8988T (cell line): ENCODE measurements around the gene BTBD16.

Experiments
- DNase-seq: peaks from one replicate; pipeline ENCODE4 v3.0.0; 2011

Gene BTBD16

DNA sequence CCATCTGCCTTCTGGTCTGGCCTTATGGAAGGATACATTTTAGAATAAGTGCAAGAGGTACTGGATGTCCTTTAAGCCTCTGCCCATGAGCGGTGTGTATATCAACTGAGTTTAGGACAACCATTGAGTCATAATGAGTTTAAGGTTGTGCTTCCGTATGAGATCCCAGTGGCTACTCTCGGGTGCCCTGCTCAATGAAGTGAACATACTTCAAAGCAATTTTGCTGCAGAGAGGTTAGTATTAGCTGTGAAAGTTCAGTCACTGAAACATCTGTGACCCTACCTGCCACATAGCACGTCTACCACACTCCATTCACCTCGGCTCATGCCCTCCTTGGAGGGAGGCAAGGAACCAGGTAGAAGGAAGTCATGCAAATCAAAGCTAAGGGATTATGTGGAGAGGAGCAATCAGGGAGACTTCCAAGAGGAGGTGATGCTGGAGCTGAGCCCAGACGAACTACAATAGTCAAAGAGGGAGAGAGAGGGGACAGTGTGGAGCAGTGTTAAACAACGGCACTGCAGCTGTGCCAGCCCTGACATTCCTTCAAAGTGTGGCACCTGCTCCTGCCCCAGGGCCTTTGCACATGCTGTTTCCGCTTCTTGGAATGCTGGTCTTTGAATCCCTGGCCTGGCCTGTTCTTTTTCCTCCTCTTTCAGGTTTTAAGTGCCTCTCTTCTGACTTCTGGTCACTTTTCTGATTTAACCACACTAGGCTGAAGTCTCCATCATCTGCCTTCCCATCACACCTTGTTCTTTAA, 25.4 kb downstream of the BTBD16 start:
- no peak for DNase-seq

DNA sequence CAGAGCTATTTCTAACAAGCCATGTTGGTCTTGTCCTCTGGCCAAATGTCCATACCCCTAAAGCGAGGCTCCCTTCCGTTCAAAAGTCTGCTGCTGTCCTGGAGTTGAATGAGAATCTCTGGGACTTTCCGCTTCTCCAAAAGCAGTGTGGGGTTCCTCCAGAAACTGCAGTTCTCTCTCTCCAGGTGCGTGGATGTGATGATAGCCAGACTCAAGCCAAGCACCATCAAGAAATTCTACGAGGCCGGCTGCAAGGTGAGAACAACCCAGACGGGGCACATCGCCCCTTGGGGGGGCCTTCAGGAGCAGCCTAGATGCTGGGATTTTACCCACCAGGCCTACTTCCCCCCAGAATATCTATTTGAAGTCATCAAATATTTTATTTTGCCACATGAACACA, 26.5 kb downstream of the BTBD16 start:
- DNase-seq = no peak

DNA sequence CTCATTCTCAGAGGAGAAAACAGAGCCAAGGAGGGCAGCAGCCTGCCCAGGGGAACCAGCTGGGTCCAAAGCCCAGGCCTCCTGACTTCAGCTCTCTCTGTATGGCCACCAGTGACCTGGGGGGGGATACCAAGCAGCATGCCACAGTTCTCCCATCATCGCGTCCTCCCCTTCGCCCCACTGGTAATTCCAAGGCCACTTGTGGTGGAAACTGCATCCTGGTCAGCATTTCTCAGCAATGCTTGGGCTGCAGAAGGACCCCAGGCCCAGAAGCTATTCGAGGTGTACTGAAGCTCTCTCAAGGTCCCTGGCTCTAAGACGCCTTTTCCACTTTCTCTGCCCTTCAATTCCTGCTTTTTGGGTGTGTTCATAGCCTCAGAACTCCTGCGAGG, 27.1 kb downstream of the BTBD16 start:
- DNase-seq = no peak

DNA sequence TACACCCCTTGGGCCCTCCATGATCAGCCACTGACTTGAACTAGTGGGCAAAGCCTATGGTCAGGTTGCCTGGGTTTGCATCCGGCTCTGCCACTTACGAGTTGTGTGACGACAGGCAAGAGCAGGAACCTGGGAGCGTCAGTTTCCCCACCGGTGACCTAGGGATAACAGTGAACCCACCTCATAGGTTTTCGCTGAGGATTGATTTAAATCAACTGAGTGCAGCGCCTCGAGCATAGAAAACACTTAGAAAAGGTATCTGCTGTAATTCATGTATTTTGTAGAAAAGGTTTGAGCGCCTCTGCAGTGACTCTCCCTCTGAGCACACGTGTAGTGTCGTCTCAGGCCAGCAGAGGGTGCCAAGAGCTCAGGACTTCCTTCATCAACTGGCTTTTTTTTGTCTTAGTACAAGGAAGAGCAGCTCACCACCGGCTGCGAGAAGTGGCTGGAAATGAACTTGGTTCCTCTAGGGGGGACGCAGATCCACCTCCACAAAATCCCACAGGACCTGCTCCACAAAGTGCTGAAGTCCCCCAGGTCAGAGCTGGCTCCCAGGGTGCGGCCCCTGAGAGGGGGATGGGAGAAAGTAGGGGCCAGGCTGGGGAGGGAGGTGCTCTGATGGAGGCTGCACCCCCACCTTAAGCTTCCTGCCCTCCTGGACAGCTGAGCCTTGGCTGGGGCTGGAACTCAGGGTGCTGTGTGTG, 27.7 kb downstream of the BTBD16 start:
- peak; percentile 64 for DNase-seq

DNA sequence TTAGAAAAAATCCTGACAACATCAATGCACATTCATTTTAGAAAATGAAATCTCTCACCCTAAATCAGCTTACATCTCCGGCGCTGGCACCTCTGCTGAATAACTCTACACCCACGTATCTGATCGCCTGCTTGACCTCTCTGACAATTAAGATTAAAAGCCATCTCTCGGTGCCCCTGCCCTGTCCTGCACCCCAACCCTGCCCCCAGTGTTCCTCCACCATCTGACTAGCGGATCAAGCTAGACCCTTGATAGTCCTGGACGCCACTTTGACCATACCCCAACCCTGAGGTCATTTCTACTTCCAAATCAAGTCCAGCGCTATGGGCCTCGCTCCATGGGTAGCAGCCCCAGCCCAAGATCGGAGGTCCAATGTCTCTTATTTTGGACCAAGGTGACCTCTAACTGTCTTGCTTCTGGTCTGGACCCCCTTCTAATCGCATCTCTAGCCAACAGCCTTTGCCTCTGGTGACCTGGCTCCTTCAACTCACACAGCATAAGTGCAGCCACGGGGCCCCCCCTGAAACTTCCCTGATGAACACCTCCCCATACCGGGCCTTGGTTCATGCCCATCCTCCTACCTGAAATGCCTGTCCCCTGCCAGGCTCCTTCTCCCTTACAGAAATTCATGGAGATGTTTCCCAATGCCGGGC, 28.5 kb downstream of the BTBD16 start:
- no peak for DNase-seq

DNA sequence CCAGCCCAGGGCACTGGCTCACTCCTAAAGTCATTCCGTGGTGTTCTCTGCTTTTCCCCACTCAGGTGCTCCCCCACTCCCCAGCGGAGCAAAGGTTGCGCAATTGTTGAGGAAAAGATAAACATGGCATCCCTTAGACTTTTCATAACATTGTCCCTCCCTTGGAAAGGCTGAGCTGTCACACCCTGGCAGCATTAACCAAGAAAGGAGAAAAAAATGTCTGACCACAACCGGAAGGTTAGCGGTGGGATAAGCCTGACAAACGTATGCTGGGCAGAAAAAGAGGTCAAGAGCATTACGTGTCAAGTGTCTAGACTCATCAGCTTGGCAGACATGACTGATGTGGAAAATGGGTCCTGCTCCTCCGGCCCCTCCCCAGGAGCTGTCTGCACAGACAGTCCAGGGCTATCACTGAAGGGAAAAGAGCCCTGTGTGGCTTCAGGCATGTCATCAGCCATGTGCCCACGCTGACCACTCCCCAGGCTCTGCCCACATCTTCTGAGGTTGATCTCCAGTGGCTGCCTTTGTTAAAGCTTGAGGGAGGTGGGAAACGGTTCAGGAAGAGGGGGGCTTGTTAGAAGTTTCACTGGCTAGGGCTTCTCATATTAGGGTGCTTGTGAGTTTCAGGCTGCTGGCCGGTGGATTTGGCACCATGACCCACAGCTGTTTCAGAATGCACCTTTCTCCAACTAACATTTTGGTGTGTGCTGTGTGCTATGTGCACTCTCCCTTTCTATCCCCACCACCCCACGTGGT, 30.1 kb downstream of the BTBD16 start:
- DNase-seq = no peak

DNA sequence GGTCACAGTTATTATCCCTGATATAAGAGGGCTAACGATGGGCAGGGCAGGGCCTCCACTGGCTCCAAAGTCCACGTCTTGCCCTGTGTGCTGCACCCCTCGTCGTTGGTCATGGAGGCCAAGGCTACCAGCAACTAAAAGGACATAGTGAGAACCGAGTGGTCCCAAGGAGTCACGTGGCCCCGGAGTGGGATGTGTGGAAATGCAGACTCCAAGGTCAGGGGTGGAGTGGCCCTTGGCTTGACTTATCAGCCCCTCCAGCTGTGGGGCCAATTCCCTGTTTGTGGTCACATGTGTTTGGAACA, 30.7 kb downstream of the BTBD16 start:
- DNase-seq = no peak

DNA sequence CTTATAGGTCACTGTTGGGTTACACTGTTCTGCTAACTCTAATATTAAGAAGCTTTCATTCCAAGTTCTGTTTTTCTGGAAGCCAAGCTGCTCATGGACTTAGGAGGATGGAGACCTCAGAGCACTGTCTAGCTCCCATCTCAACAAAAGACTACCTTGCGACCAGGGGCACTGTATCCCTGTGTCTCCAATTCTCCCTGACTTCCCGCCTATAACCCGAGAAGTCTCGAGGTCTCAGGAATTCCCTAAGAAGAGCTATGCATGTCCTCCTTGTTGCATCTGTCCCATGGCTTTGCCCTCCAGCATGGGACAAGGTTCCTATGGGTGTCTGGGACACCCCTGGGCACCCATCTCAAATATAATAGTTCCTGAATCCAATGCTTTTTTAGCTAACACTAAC, 31.2 kb downstream of the BTBD16 start:
- no peak for DNase-seq

DNA sequence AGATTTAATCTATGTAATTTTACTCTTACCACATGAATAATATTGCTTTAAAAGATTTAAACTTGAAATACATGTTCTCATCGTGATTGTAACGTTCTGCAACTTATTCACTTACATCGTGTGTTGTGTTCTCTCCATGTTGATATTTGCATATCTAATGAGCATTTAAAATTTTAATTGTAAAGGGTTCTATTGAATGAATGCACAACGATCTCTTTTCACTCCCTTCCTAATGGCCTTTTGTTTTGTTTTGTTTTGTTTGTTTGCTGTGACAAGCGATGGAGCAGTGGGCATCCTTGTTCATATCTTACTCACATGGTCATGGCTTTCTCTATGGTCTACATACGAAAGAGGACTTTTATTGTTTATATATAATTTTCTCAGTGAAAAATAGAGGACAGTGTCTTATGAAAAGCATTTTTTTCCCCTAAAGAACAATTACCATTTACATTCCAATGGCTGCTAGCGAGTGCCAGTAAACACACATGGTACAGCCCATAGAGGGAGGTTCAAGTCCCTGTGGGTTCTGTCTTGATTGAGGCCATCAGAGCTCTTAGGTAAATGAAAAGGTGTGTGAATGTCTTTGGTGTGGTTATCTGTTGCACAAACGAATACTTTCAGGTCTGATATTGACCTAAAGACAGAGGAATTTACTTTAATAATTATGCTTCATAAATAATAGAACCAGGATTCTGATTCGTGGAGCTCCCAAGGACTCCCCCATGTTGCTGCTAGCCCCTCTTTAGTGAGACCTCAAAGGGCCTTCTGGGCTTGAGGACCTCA, 32.4 kb downstream of the BTBD16 start:
- DNase-seq = no peak

DNA sequence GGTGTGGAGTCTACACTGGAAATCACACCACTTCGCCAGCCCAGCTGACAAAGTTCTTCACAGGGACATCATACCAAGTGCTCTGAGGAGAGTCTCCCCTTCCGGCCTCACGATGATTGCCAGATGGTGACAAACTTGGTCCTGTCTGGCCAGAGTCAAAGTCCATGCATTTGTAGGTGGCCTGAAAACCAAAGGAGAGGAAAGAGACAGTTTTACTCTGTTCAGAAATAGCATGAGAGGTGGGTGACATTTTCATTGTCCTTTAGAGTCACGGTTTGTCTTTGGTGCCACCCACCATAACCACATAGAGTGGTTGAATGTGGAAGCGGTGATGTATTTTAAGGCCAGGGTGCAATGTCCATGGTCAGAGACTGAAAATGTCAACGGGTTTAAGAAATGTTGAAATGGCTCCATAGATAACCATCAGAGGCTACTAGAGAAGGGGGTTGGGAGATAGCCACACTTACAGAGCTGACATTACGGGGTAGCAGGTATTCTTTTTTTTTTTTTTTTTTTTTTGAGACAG, 33.0 kb downstream of the BTBD16 start:
- no peak for DNase-seq

DNA sequence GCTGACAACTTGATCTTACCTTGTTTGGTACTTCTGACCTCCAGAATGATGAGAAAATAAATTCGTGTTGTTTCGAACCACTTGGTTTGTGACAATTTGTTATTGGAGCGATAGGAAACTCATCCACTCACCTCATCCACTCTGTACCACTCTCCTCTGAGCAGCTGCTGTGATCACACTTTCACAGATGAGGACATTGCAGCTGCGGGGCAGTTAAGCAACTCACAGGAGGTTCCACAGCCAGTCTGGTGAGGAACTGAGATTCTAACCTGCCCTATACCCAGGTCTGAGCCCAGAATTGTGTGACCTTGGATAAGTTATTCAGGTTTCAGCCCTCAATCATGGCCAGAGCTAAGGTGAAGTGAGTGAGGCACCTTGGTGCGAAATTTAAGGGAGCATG, 35.2 kb downstream of the BTBD16 start:
- DNase-seq = no peak

DNA sequence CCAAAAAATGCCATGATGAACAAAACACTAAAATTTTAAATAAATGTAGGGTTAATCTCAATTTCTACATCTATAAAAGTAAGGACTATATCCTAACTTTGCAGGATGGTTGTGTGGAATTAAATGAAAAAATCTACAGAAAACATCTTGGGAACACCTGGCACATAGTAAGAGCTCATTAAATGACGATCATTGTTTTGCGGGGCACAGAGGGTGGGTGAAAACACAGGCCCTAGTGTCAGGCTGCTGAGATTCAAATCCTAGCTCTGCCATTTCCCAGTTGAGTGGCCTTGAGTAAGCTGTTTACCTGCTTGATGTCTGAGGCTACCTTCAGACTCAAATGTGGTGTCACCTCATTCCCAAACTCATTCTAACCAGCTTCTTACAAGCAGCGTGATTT, 35.6 kb downstream of the BTBD16 start:
- DNase-seq = no peak

DNA sequence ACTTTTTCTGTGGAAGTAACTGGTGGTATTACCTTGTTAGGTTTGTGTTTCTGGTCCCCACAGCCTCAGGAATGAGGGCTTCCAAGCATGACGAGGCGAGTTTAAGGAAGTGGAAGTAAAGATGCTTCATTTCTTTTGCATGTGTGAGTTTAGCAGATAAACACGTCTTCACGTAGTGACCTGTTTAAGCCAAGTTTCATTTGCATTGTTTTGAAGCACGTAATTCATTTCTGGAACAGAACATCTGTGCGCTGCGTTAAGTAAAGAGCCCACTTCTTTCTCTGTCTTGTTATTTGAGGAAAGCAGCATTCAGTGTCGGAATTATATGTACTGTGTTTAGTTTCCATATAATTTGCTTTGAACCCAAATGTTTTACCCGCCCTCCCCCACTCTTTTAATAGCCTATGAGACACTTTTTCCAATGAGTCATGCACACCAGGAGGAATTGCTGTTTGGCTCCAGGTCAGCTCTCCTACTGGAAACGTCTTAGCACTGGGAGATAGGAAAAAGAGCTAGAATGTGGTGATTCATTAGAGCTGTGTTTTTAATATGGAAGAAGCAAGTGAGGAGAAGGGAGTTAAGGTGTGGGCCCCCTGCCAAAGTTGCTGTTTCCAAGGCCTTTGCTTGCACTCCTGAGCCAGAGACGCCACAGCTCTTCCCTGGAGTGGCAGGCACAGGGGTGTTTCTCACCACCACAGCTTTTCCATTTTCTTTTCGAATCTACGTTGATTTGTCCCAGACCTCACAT, 36.7 kb downstream of the BTBD16 start:
- peak; percentile 40 for DNase-seq

DNA sequence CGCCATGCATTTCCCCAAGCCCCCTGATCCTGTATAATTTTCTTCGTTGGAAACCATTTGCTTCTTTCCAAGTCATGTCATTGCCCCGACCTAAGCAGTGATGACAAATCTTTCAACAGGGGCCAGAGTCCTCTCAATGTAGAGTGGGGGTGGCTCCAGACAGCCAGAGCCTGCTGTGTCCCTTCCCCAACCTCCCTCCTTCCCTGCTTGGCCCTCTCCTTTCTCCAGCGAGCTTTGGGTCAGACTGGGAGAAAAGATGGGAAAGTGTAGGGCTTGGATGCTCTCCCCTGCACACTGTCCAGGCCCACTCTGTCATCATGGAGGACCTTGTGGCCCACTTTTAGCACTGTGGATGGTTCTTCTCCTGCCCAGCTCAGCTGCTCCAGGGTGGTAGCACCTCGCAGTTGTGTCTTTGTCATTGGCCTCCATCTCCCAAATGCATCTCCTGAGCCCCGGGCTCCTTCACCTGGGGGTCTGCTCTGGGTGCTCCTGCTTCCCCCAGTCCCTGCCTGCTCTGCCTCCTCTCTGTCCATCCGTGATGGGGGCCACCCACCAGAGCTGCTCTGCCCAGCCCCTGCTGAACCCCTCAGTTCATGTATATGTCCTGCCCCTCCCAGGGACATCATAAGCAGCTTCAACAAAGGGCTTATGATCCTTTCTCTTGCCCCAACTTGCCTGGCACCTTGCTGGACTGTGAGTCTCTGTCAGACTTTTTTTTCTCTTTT, 37.5 kb downstream of the BTBD16 start:
- DNase-seq = no peak

DNA sequence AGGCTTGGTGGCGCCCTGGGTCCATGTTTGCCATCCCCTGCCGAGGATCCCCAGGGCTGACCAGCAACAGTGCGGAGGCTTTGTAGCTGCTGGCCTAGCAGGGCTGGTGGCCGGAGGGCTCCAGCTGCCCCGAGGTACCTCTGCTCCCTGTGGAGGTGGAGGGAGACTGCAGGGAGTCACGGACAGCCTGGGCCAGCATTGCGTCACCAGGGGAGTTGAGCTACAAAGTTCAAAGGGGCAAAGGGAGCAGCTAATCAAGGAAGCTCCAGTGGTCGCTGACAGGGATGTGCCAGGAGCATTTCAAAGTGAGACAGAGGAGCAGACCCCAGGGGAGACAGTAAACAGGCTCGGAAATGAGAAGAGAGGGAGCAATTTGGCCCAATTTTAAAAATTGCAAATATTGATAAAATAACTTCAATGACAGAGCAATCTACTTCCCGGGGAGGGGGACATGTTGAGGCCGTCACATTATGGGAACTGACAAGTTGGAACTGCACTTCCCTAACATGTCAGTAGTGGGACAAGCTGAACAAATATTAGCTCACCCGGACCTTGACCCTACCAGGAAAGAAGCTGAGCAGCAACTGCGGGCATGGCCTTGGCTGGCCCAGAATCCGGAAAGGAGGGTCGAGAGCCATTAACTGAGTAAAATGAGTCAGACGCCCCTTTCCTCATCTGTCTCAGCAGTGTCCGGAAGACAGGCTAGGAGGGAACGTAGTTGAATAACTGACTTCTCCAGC, 39.4 kb downstream of the BTBD16 start:
- no peak for DNase-seq

DNA sequence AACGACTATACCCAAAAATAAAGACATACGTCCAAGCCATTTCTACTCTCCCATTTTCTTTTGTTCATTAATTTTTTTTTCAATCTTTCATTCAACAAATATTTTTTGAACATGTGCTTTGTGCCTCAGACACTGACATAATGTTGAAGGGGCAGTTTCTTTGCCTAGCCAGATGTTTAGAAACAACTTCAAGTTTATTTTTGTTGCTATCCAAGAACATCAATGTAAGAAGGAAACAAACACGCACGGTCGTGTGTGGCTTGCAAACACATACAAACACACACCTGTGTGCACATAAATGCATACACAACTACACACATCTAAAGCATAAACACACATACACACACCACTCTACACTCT, 39.9 kb downstream of the BTBD16 start:
- DNase-seq = no peak

DNA sequence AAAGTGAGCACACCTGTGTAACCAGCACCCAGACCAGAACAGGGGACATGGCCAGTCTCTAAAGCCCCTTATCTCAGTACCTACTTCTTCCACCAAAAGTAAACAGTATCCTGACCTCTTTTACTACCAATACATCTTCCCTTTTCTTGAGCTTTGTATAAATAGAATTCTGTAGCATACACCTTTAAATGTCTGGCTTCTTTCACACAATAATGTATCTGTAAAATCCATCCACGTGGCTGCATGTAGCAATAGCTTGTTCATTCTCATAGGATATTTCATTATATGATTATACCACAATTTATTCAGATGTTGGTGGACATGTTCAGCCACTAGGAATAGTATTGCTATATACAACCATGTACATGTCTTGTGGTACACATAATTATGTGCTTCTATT, 40.6 kb downstream of the BTBD16 start:
- DNase-seq = no peak

DNA sequence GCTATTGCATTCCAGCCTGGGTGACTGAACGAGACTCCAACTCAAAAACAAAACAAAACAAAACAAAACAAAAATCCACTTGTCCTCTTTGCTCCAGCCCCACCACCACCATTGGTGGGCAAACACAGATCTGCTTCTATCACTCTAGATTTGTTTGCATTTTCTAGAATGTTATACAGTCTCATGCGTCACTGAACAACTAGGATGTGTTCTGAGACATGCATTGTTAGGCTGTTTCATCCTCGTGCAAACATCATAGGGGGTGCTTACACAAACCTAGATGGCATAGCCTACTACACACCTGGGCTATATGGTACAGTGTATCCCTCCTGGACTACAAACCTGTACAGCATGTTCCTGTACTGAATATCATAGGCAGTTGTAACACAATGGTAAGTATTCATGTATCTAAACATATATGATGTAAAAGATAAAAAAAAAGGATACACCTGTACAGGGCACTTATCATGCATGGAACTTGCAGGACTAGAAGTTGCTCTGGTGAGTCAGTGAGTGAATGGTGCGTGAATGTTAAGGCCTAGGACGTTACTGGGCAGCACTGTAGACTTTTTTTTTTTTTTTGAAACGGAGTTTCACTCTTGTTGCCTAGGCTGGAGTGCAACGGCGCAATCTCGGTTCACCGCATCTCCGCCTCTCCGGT, 45.3 kb downstream of the BTBD16 start:
- DNase-seq = no peak

DNA sequence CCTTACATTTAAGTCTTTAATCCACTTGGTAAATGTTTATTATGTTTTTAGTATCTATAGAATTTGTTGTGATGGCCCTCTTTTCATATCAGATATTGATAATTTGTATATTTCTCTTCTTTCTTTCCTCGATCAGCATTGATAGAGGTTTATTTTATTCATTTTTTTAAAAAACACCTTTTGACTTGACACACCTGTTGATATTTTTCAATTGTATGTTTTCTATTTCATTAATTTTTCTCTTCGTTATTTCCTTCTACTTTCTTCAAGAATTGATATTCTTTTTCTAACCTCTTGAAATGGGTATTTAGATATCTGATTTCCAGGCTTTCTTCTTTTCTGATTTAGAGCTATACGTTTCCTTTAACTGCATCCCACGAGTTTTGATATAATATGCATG, 50.9 kb downstream of the BTBD16 start:
- DNase-seq = no peak

DNA sequence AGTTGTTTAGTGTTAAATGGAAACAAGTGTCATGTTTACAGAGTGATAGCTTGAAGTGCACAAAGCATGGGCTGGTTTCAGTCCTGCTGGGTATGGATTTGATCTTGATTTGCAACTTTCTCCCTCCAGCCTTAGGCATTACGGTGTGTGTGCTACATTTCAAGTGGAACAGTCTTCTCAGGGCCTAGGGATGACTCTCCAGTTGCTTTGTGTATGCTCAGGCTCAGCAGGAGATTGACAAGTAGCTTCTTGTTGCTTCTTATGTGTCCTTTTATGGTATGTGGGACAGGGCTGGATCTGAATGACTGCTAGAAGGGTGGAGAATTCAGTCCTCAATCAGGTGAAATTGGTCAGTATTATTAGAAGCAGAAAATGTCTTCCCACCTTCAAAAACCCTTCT, 52.1 kb downstream of the BTBD16 start:
- DNase-seq = no peak
